ENCODE results near the gene TBX10.
A peak's percentile ranks its signal among the peaks of the same experiment; 100 is the strongest.
"Not testable (repeated sequence)": the region's sequence is repeated elsewhere in the genome, so short reads cannot be mapped to it uniquely, and the experiment has no call there.

Gene TBX10

GRCh38 chr11:67614730-67615714, 24.5 kb downstream of the TBX10 start:
- peak; percentile 43 for DNase-seq

- DNase-seq = peak; percentile 86
Measured at GRCh38 chr11:67613960-67614715, 25.4 kb downstream of the TBX10 start.

- DNase-seq = no peak
Measured at GRCh38 chr11:67613313-67613959, 26.1 kb downstream of the TBX10 start.

GRCh38 chr11:67612751-67613150, 26.8 kb downstream of the TBX10 start:
- no peak for DNase-seq

GRCh38 chr11:67611704-67612587, 27.6 kb downstream of the TBX10 start:
- DNase-seq = no peak

- no peak for DNase-seq
Measured at GRCh38 chr11:67611165-67611564, 28.4 kb downstream of the TBX10 start.

GRCh38 chr11:67610302-67610868, 29.2 kb downstream of the TBX10 start:
- DNase-seq = no peak

GRCh38 chr11:67609316-67609715, 30.2 kb downstream of the TBX10 start:
- DNase-seq = no peak

GRCh38 chr11:67608486-67608885, 31.1 kb downstream of the TBX10 start:
- no peak for DNase-seq

- no peak for DNase-seq
Measured at GRCh38 chr11:67607507-67607906, 32.1 kb downstream of the TBX10 start.

GRCh38 chr11:67606492-67607295, 32.9 kb downstream of the TBX10 start, which contains the start of gene NDUFV1:
Gene NDUFV1, plus strand, starts transcription at chr11:67606936. Its CDS starts 69 bp downstream, at chr11:67607005.
- DNase-seq = peak; percentile 96

GRCh38 chr11:67606093-67606491, 33.5 kb downstream of the TBX10 start:
- DNase-seq = no peak

- DNase-seq = no peak
Measured at GRCh38 chr11:67605231-67606011, 34.1 kb downstream of the TBX10 start.

GRCh38 chr11:67604815-67605214, 34.7 kb downstream of the TBX10 start:
- no peak for DNase-seq

- DNase-seq = not testable (repeated sequence)
Measured at GRCh38 chr11:67604119-67604518, 35.4 kb downstream of the TBX10 start.

- DNase-seq = no peak
Measured at GRCh38 chr11:67601098-67601497, 38.5 kb downstream of the TBX10 start.

GRCh38 chr11:67600324-67601029, 39.1 kb downstream of the TBX10 start:
- DNase-seq = no peak

- DNase-seq = no peak
Measured at GRCh38 chr11:67599149-67599548, 40.4 kb downstream of the TBX10 start.

- not testable (repeated sequence) for DNase-seq
Measured at GRCh38 chr11:67597963-67598362, 41.6 kb downstream of the TBX10 start.

Measured in stimulated activated naive CD4-positive, alpha-beta T cell treated with Interleukin-2 at 50 U/mL for 16 hours (primary cell).